ENCODE measurements around the gene TSPOAP1.

TSPOAP1 gene

GRCh38 chr17:58328195-58329034 lies at the start of gene TSPOAP1:
Gene TSPOAP1 (minus strand): TSS chr17:58328795. CDS start chr17:58327920, 875 bp downstream.
- peak; percentile 82 for DNase-seq (ENCODE audit: low read depth in 2 of 2)

- no peak for DNase-seq (ENCODE audit: low read depth in 2 of 2)
These were observed 49.1 kb upstream of the TSPOAP1 start for GRCh38 chr17:58377661-58378060.

- no peak for DNase-seq (ENCODE audit: low read depth in 2 of 2)
These were observed 48.6 kb upstream of the TSPOAP1 start for GRCh38 chr17:58377093-58377601.

GRCh38 chr17:58376472-58377000 lies 47.9 kb upstream of the TSPOAP1 start:
- no peak for DNase-seq (ENCODE audit: low read depth in 2 of 2)

GRCh38 chr17:58375811-58376210 lies 47.2 kb upstream of the TSPOAP1 start:
- DNase-seq (ENCODE audit: low read depth in 2 of 2): no peak

- DNase-seq (ENCODE audit: low read depth in 2 of 2): no peak
These were observed 46.7 kb upstream of the TSPOAP1 start for GRCh38 chr17:58375256-58375655.

GRCh38 chr17:58373923-58374322 lies 45.3 kb upstream of the TSPOAP1 start:
- DNase-seq (ENCODE audit: low read depth in 2 of 2): no peak

GRCh38 chr17:58373003-58373402 lies 44.4 kb upstream of the TSPOAP1 start:
- no peak for DNase-seq (ENCODE audit: low read depth in 2 of 2)

- no peak for DNase-seq (ENCODE audit: low read depth in 2 of 2)
These were observed 42.8 kb upstream of the TSPOAP1 start for GRCh38 chr17:58371300-58371950.

GRCh38 chr17:58370716-58371115 lies 42.1 kb upstream of the TSPOAP1 start:
- DNase-seq (ENCODE audit: low read depth in 2 of 2): no peak

- no peak for DNase-seq (ENCODE audit: low read depth in 2 of 2)
These were observed 41.7 kb upstream of the TSPOAP1 start for GRCh38 chr17:58370309-58370708.

- no peak for DNase-seq (ENCODE audit: low read depth in 2 of 2)
These were observed 40.8 kb upstream of the TSPOAP1 start for GRCh38 chr17:58369214-58370031.

- no peak for DNase-seq (ENCODE audit: low read depth in 2 of 2)
These were observed 40.2 kb upstream of the TSPOAP1 start for GRCh38 chr17:58368860-58369213.

- no peak for DNase-seq (ENCODE audit: low read depth in 2 of 2)
These were observed 38.9 kb upstream of the TSPOAP1 start for GRCh38 chr17:58367461-58367860.

- no peak for DNase-seq (ENCODE audit: low read depth in 2 of 2)
These were observed 37.5 kb upstream of the TSPOAP1 start for GRCh38 chr17:58365980-58366595.

GRCh38 chr17:58365185-58365979 lies 36.8 kb upstream of the TSPOAP1 start:
- DNase-seq (ENCODE audit: low read depth in 2 of 2): no peak

GRCh38 chr17:58364270-58364942 lies 35.8 kb upstream of the TSPOAP1 start:
- DNase-seq (ENCODE audit: low read depth in 2 of 2): no peak

- no peak for DNase-seq (ENCODE audit: low read depth in 2 of 2)
These were observed 35.0 kb upstream of the TSPOAP1 start for GRCh38 chr17:58363457-58364185.

GRCh38 chr17:58362368-58363014 lies 33.9 kb upstream of the TSPOAP1 start:
- DNase-seq (ENCODE audit: low read depth in 2 of 2): no peak

Measured in stimulated activated CD8-positive, alpha-beta memory T cell treated with anti-CD3 and anti-CD28 coated beads, Interleukin-7, amount 100 ng/mL, for 4 hours (primary cell).